Caco-2 (cell line): ENCODE measurements around the gene ASB8. TPM values are rescaled to one million over a fixed set of nuclear protein-coding genes. Genes with fewer than 3 reads are reported as not detected.
A peak's percentile ranks its signal among the peaks of the same experiment; 100 is the strongest.

Experiments used
- BruUV-seq: library from RNA; stranded (reverse); fragments of 400-500 nt; replicated peaks from 2 replicates; lab custom pipeline; 2021; lab: Mats Ljungman, UMichigan
- CTCF ChIA-PET: fragments of 300-600 bp; sonication (Branson Sonifier 250); formaldehyde crosslinking; loops from one replicate; lab custom pipeline; 2022; ENCODE audit warnings: antibody characterized with exemption; lab: Charles Lee
- POLR2A ChIA-PET: fragments of 300-600 bp; sonication (Branson Sonifier 250); formaldehyde crosslinking; loops from one replicate; lab custom pipeline; 2022; ENCODE audit warnings: antibody characterized with exemption; lab: Charles Lee
- DNase-seq, 2 experiments: peaks; one replicate each; pipeline versions ENCODE4 v3.0.0 to v3.0.0-alpha.2; 2020 to 2022
- H3K27me3 ChIP-seq: replicated peaks from 2 replicates; pipeline ENCODE4 v1.6.0; 2011; ENCODE audit warnings: low read length; ENCODE audit not compliant: control insufficient read depth, insufficient read depth
- H3K36me3 ChIP-seq: 2 replicates; pipeline ENCODE4 v1.5.1; 2011; ENCODE audit warnings: low read length; ENCODE audit not compliant: control insufficient read depth, insufficient read depth
- H3K4me1 ChIP-seq: fragments of 250-450 bp; sonication (Bioruptor Pico); 2 replicates; pipeline ENCODE4 v1.5.1; 2020; ENCODE audit warnings: mild to moderate bottlenecking
- H3K4me3 ChIP-seq: 2 replicates; pipeline ENCODE4 v1.5.1; 2011; ENCODE audit warnings: low read depth, mild to moderate bottlenecking, control low read depth, low read length
- H3K9me3 ChIP-seq: fragments of 250-450 bp; sonication (Bioruptor Pico); 2 replicates; pipeline ENCODE4 v1.5.1; 2020; ENCODE audit warnings: mild to moderate bottlenecking, moderate library complexity
- H3K27ac Mint-ChIP-seq: one replicate; pipeline ENCODE4 v1.8.0; 2022; ENCODE audit warnings: mixed read lengths; ENCODE audit not compliant: unreplicated experiment
- H3K27me3 Mint-ChIP-seq: one replicate; pipeline ENCODE4 v1.8.0; 2022; ENCODE audit warnings: mixed read lengths; ENCODE audit not compliant: insufficient read depth, unreplicated experiment
- H3K36me3 Mint-ChIP-seq: one replicate; pipeline ENCODE4 v1.8.0; 2022; ENCODE audit warnings: mild to moderate bottlenecking, mixed read lengths; ENCODE audit not compliant: insufficient read depth, unreplicated experiment
- H3K4me1 Mint-ChIP-seq: one replicate; pipeline ENCODE4 v1.8.0; 2022; ENCODE audit warnings: low read depth, mixed read lengths; ENCODE audit not compliant: unreplicated experiment
- H3K4me3 Mint-ChIP-seq: one replicate; pipeline ENCODE4 v1.8.0; 2022; ENCODE audit warnings: mild to moderate bottlenecking, moderate library complexity, mixed read lengths; ENCODE audit not compliant: unreplicated experiment
- H3K9me3 Mint-ChIP-seq: one replicate; pipeline ENCODE4 v1.8.0; 2022; ENCODE audit warnings: mixed read lengths; ENCODE audit not compliant: unreplicated experiment
- CTCF ChIP-seq, 2 experiments: fragments of 200-600 bp in 1 of 2; IDR thresholded peaks; 1 replicate in 1 of 2; 2 replicates in 1 of 2; pipeline versions ENCODE4 v1.5.1 to v1.8.0; 2011 to 2022; ENCODE audit warnings: antibody characterized with exemption in 1 of 2, control low read depth in 1 of 2, inconsistent platforms in 1 of 2, low read depth in 1 of 2, low read length in 1 of 2, mild to moderate bottlenecking in 1 of 2, moderate library complexity in 1 of 2; ENCODE audit not compliant: insufficient read depth in 1 of 2, severe bottlenecking in 1 of 2, unreplicated experiment in 1 of 2
- intact Hi-C: fragments of 100-400 bp; cut with micrococcal nuclease; formaldehyde crosslinking; loops from one replicate; pipeline ENCODE4 v1.10.0; 2022; ENCODE audit not compliant: unreplicated experiment
- total RNA-seq: library from RNA; stranded (reverse); gene quantifications from 2 replicates; pipeline ENCODE4 v1.2.3, GENCODE V29; 2022

The ASB8 gene
- total RNA-seq, 1 experiment from 2014 or later: 30.6 TPM

DNA sequence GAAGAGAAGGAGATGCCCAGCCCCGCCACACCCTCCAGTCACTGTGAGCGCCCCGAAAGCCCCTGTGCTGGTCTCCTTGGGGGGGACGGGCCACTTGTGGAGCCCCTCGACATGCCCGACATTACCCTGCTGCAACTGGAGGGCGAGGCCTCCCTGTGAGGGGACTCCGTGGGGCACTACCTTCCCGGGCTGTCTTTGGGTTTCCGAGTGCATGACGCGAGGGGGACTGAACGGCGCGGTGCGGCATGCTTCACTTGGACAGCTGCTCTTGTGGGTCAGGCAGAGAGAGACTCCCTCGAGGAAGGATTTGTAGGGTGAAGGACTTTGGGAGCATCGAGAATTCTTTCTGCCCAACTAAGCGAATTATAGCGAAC is 27.2 kb upstream of the ASB8 start:
- Mint-ChIP-seq H3K27me3 (peaks cover 11% of the 10 kb centered on the region), H3K4me1 (peaks cover 15% of the 10 kb centered on the region), H3K4me3 (peak overlapping the region; percentile 18), H3K27ac (no peak overlapping the region), H3K9me3 (no peaks in the 10 kb centered on the region), H3K36me3 (no peaks in the 10 kb centered on the region)
- Histone ChIP-seq H3K36me3 (no peaks in the 10 kb centered on the region), H3K9me3 (no peaks in the 10 kb centered on the region), H3K27me3 (no peaks in the 10 kb centered on the region), H3K4me3 (no peak overlapping the region), H3K4me1 (peaks cover 6% of the 10 kb centered on the region)
- ChIA-PET POLR2A (no interaction called here), CTCF (interaction anchor here (0.6 kb wide), 1 partner anchor 86 kb away, joined by 5 read pairs; no protein-coding TSS in a partner anchor)
- TF ChIP-seq CTCF (IDR thresholded peaks at IDR 0.05; ENCODE audit: insufficient read depth in 1 of 2, low read depth in 1 of 2, low read length in 1 of 2, severe bottlenecking in 1 of 2, unreplicated experiment in 1 of 2): no peak
- DNase-seq: no peak
- no TSS peak for BruUV-seq
- intact Hi-C loops: no loop called here

DNA sequence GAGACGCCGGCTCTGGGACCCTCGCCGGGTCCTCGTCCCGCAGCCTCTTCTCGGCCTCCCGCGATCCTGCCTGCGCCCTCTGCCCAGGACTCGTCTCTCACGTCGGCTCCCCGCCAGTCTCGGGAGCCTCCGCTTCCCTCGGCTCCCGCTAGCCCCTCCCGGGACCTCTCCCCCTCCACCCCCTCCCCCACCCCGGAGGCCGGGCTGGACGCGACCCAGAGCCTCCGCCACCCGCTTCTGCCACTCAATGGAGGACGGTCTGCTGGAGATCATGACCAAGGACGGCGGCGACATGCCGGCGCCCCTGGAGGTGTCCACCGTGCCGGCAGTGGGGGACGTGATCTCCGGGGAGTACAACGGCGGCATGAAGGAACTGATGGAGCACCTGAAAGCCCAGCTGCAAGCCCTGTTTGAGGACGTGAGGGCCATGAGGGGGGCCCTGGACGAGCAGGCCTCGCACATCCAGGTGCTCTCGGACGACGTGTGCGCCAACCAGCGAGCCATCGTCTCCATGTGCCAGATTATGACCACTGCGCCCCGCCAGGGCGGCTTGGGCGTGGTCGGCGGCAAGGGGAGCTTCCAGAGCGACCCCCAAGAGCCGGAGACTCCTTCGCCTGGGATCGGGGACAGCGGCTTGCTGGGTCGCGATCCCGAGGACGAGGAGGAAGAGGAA is 26.7 kb upstream of the ASB8 start:
- H3K36me3 ChIP-seq: no peaks in the 10 kb centered on the region
- peaks cover 6% of the 10 kb centered on the region for H3K4me1 ChIP-seq
- ChIA-PET CTCF (interaction anchor here (0.6 to 1.3 kb wide), 3 partner anchors 27 to 266 kb away, joined by 3 to 5 read pairs (median 4); partner anchors contain the start of gene ASB8), POLR2A (interaction anchor here (0.6 to 1.6 kb wide), 2 partner anchors 13 to 62 kb away, joined by 3 to 5 read pairs; no protein-coding TSS in a partner anchor)
- H3K27me3 ChIP-seq: no peaks in the 10 kb centered on the region
- Mint-ChIP-seq H3K27ac (no peak overlapping the region), H3K36me3 (no peaks in the 10 kb centered on the region), H3K4me1 (peaks cover 15% of the 10 kb centered on the region), H3K9me3 (no peaks in the 10 kb centered on the region), H3K27me3 (peaks cover 13% of the 10 kb centered on the region), H3K4me3 (peak overlapping the region; percentile 77)
- peak overlapping the region; percentile 63 for H3K4me3 ChIP-seq
- no peak for TF ChIP-seq CTCF (IDR thresholded peaks at IDR 0.05; ENCODE audit: insufficient read depth in 1 of 2, low read depth in 1 of 2, low read length in 1 of 2, severe bottlenecking in 1 of 2, unreplicated experiment in 1 of 2)
- H3K9me3 ChIP-seq: no peaks in the 10 kb centered on the region
- intact Hi-C loops: loop anchor here (1.0 to 2.0 kb wide), 2 partner anchors 27 to 270 kb away; partner anchors contain the start of gene ASB8
- no TSS peak for BruUV-seq
- no peak for DNase-seq

- Histone ChIP-seq H3K27me3 (no peaks in the 10 kb centered on the region), H3K4me1 (peaks cover 6% of the 10 kb centered on the region), H3K9me3 (no peaks in the 10 kb centered on the region), H3K4me3 (peak within 1 kb of the TSS; percentile 63), H3K36me3 (no peaks in the 10 kb centered on the region)
- Mint-ChIP-seq H3K27me3 (peaks cover 13% of the 10 kb centered on the region), H3K4me1 (peaks cover 15% of the 10 kb centered on the region), H3K36me3 (no peaks in the 10 kb centered on the region), H3K9me3 (no peaks in the 10 kb centered on the region), H3K27ac (peak within 1 kb of the TSS; percentile 45), H3K4me3 (peak within 1 kb of the TSS; percentile 77)
- intact Hi-C loops: loop anchor here (1.0 to 2.0 kb wide), 2 partner anchors 26 to 271 kb away; partner anchors contain the start of gene ASB8
- peak; percentile 74 to 82 for DNase-seq
- ChIA-PET CTCF (interaction anchor here (0.5 to 1.3 kb wide), 11 partner anchors 12 to 439 kb away, joined by 3 to 6 read pairs (median 3); partner anchors contain the start of gene ASB8), POLR2A (interaction anchor here (0.6 to 1.6 kb wide), 4 partner anchors 14 to 65 kb away, joined by 3 to 6 read pairs (median 4); no protein-coding TSS in a partner anchor)
- peak in 1 of 2 experiments; percentile 56 for TF ChIP-seq CTCF (IDR thresholded peaks at IDR 0.05; ENCODE audit: insufficient read depth in 1 of 2, low read depth in 1 of 2, low read length in 1 of 2, severe bottlenecking in 1 of 2, unreplicated experiment in 1 of 2)
- BruUV-seq: no TSS peak
Measured at GRCh38 chr12:48183091-48183875, 26.0 kb upstream of the ASB8 start, which contains the start of gene CCDC184. Gene CCDC184 (plus strand): TSS chr12:48183644. CDS start chr12:48184123, 479 bp downstream.
